ENCODE measurements around the gene ATP8A2.

ATP8A2 gene

DNA sequence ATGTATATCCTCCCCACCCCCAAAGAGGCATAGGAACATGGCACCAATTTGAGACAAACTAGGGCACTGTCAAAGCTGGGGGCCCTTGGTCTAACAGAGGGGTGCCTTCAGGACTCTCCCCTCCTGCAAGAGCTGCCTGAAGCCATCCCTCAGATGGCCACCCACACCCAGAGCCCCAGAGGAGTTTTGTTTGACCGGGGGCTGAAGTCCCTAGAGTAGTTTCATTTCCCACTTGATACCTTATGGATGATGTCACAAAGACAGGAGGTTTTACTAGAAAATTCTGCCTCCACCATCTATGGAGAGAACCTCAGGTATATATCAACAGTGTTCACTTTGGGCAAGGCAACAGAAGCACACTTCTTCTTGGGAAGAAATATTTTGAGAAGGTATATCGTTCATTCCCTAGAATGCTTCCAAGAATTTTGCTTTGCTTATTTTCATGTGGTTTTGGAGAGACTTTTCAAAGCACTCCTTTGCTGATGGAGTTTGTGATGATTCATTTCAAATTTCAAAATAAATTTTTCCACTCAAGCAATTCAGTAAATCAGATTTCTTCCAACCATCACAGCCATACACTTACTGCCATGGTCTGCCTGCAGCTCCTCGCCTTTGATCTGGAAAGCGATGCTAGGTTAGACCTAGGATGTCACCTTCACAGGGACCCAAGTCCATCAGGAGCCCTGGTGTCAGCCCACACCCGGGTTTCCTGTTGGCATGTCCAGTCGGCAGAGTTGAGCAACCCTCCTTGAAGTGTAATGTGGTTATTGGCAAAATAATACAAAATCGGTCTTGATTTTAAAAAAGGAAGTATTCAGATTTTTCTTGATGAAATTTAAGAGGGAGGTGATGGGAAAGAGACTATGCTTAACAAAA is 473.0 kb downstream of the ATP8A2 start:
- no peak overlapping the region for H3K27ac ChIP-seq (ENCODE audit: low read depth in 2 of 2, low read length in 2 of 2)
- no peak overlapping the region for H3K9ac ChIP-seq (ENCODE audit: low read depth in 1 of 2, low read length in 2 of 2)
- H3K4me1 ChIP-seq (ENCODE audit: control insufficient read depth in 2 of 2, insufficient read depth in 2 of 2, low read length in 2 of 2): peaks cover 0 to 4% of the 10 kb centered on the region in 2 donors
- no peaks in the 10 kb centered on the region for H3K9me3 ChIP-seq (ENCODE audit: control insufficient read depth in 2 of 2, low read length in 2 of 2)
- H3K27me3 ChIP-seq (ENCODE audit: control insufficient read depth in 2 of 2, insufficient read depth in 2 of 2, low read length in 2 of 2): no peaks in the 10 kb centered on the region
- no peaks in the 10 kb centered on the region for H3K36me3 ChIP-seq (ENCODE audit: control insufficient read depth in 2 of 2, insufficient read depth in 2 of 2, low read length in 2 of 2)
- no peak overlapping the region for H3K4me3 ChIP-seq (ENCODE audit: low read length in 2 of 2)

GRCh38 chr13:25846222-25846984 is 474.6 kb downstream of the ATP8A2 start:
- Histone ChIP-seq H3K4me1 (ENCODE audit: control insufficient read depth in 2 of 2, insufficient read depth in 2 of 2, low read length in 2 of 2) (peaks cover 0 to 4% of the 10 kb centered on the region in 2 donors), H3K36me3 (ENCODE audit: control insufficient read depth in 2 of 2, insufficient read depth in 2 of 2, low read length in 2 of 2) (no peaks in the 10 kb centered on the region), H3K27me3 (ENCODE audit: control insufficient read depth in 2 of 2, insufficient read depth in 2 of 2, low read length in 2 of 2) (no peaks in the 10 kb centered on the region), H3K9me3 (ENCODE audit: control insufficient read depth in 2 of 2, low read length in 2 of 2) (no peaks in the 10 kb centered on the region), H3K27ac (ENCODE audit: low read depth in 2 of 2, low read length in 2 of 2) (no peak overlapping the region), H3K4me3 (ENCODE audit: low read length in 2 of 2) (no peak overlapping the region), H3K9ac (ENCODE audit: low read depth in 1 of 2, low read length in 2 of 2) (no peak overlapping the region)

DNA sequence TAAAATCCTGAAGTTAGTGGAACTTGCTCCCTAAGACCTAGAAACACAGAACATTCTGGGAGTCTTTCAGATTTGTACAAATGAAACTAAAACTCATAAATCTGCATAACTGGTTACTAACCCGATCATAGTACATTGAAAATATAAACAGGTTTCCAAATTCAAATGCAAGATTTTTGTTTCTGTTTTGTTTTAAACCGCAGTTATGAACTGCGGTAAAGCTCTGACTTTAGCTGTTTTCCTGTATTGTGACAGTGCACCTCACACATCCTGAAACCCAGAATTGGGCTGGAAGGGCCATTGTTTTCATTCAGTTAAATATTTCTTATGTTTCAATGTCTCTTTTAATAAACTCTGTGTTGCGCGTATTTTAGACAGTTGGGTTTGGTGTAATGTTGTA is 475.4 kb downstream of the ATP8A2 start:
- Histone ChIP-seq H3K36me3 (ENCODE audit: control insufficient read depth in 2 of 2, insufficient read depth in 2 of 2, low read length in 2 of 2) (no peaks in the 10 kb centered on the region), H3K27ac (ENCODE audit: low read depth in 2 of 2, low read length in 2 of 2) (no peak overlapping the region)

DNA sequence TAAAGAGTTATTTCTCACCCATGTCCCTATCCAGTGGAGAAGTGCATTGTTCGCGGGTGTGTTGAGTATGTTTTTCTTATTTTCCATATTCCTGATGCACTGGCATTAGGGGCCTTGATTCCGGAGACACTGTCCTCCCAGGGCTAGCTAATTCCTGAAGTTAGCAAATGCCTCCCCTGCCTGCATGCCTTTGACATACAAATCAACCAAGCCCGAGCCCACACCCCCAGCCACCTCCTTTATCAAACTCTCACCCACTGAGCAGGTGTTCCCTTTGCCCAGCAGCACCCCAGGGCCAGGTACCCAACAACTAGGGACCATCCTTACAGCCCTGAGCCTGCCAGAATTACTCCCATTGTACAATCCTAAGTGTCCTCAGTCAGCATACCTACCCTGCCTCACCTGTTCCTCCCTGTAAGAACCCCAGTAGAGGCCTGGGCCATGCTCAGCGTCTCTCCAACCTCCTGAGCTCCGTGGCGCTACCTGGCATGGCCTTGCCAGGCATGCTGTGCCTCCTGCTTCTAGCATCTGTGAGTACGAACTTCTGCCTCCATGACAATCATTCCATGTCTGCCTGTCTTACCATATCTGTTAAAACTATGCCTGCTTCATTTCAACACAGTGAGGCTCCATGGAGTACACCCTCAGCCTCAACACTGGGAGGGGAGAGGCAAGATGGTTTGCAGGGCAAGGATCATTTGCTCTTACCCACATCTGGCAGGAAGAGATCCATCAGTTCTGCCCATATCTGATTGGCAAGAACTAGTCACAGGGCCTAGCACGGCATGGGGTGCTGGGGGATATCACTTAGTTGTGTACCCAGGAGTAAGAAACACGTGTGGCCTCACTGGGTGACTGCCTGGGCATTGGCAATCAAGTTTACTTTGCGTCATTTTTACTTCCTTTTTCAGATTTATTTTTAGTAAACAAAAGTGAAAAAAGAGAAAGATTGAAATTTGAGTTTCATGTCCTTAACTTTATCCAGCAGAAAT is 476.2 kb downstream of the ATP8A2 start:
- Histone ChIP-seq H3K9me3 (ENCODE audit: control insufficient read depth in 2 of 2, low read length in 2 of 2) (no peaks in the 10 kb centered on the region), H3K27me3 (ENCODE audit: control insufficient read depth in 2 of 2, insufficient read depth in 2 of 2, low read length in 2 of 2) (no peaks in the 10 kb centered on the region), H3K4me3 (ENCODE audit: low read length in 2 of 2) (no peak overlapping the region), H3K4me1 (ENCODE audit: control insufficient read depth in 2 of 2, insufficient read depth in 2 of 2, low read length in 2 of 2) (peaks cover 0 to 4% of the 10 kb centered on the region in 2 donors), H3K27ac (ENCODE audit: low read depth in 2 of 2, low read length in 2 of 2) (no peak overlapping the region), H3K9ac (ENCODE audit: low read depth in 1 of 2, low read length in 2 of 2) (no peak overlapping the region), H3K36me3 (ENCODE audit: control insufficient read depth in 2 of 2, insufficient read depth in 2 of 2, low read length in 2 of 2) (no peaks in the 10 kb centered on the region)

More for the DNA sequence above, 475.4 kb downstream of the ATP8A2 start:
- Histone ChIP-seq H3K9ac (ENCODE audit: low read depth in 1 of 2, low read length in 2 of 2) (no peak overlapping the region), H3K9me3 (ENCODE audit: control insufficient read depth in 2 of 2, low read length in 2 of 2) (no peaks in the 10 kb centered on the region), H3K4me1 (ENCODE audit: control insufficient read depth in 2 of 2, insufficient read depth in 2 of 2, low read length in 2 of 2) (peaks cover 0 to 4% of the 10 kb centered on the region in 2 donors), H3K27me3 (ENCODE audit: control insufficient read depth in 2 of 2, insufficient read depth in 2 of 2, low read length in 2 of 2) (no peaks in the 10 kb centered on the region), H3K4me3 (ENCODE audit: low read length in 2 of 2) (no peak overlapping the region)

DNA sequence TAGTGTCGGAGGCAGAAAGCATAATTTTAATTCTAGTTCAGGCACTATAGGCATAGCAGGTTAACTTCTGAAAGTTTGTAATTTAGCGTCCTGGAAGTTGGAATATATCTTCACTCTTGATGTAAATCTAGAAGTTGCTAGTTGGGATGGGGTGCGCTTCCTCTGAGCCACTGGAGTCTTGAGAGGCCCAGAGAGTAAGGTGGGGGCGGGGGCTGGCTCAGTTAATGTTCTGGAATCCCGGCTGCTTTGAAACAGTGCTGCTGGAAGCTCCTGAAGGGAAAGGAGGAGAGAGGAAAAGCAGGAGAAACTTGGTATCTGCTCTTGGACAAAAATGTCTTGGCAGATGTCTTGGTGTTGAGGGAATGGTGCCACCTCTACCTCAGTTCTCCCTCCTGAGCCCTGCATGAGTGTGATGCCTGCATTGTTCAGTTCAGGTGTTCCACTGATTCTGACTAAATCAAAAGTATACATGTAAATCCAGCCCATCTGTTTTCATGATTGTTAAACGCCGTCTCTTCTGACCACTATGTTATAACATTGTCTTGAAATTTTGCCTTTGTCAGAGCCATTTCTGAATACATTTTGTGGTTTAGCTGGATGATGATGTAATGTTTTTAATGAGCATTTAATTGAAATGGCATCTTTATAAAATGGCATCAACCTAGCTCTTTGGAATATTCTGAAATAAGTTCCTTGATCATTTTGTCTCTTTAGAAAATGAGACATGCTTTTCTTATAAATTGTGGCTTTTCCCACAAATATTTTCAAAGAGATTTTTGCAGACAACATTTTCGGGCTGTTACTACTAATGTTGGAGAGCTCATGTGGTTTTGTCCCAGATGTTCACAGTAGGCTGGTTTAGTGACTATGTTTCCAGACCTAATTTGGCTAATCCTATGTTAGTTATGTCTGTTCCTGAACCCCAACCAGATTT is 477.3 kb downstream of the ATP8A2 start:
- Histone ChIP-seq H3K27ac (ENCODE audit: low read depth in 2 of 2, low read length in 2 of 2) (no peak overlapping the region), H3K4me3 (ENCODE audit: low read length in 2 of 2) (no peak overlapping the region), H3K4me1 (ENCODE audit: control insufficient read depth in 2 of 2, insufficient read depth in 2 of 2, low read length in 2 of 2) (peaks cover 0 to 4% of the 10 kb centered on the region in 2 donors), H3K9ac (ENCODE audit: low read depth in 1 of 2, low read length in 2 of 2) (no peak overlapping the region), H3K9me3 (ENCODE audit: control insufficient read depth in 2 of 2, low read length in 2 of 2) (no peaks in the 10 kb centered on the region), H3K36me3 (ENCODE audit: control insufficient read depth in 2 of 2, insufficient read depth in 2 of 2, low read length in 2 of 2) (no peaks in the 10 kb centered on the region), H3K27me3 (ENCODE audit: control insufficient read depth in 2 of 2, insufficient read depth in 2 of 2, low read length in 2 of 2) (no peaks in the 10 kb centered on the region)

- Histone ChIP-seq H3K27me3 (ENCODE audit: control insufficient read depth in 2 of 2, insufficient read depth in 2 of 2, low read length in 2 of 2) (no peaks in the 10 kb centered on the region), H3K36me3 (ENCODE audit: control insufficient read depth in 2 of 2, insufficient read depth in 2 of 2, low read length in 2 of 2) (no peaks in the 10 kb centered on the region), H3K9me3 (ENCODE audit: control insufficient read depth in 2 of 2, low read length in 2 of 2) (no peaks in the 10 kb centered on the region), H3K4me3 (ENCODE audit: low read length in 2 of 2) (no peak overlapping the region), H3K27ac (ENCODE audit: low read depth in 2 of 2, low read length in 2 of 2) (no peak overlapping the region), H3K4me1 (ENCODE audit: control insufficient read depth in 2 of 2, insufficient read depth in 2 of 2, low read length in 2 of 2) (no peaks in the 10 kb centered on the region), H3K9ac (ENCODE audit: low read depth in 1 of 2, low read length in 2 of 2) (no peak overlapping the region)
Measured at GRCh38 chr13:25857830-25858229, 486.1 kb downstream of the ATP8A2 start.

- Histone ChIP-seq H3K9me3 (ENCODE audit: control insufficient read depth in 2 of 2, low read length in 2 of 2) (no peaks in the 10 kb centered on the region), H3K9ac (ENCODE audit: low read depth in 1 of 2, low read length in 2 of 2) (no peak overlapping the region), H3K4me1 (ENCODE audit: control insufficient read depth in 2 of 2, insufficient read depth in 2 of 2, low read length in 2 of 2) (no peaks in the 10 kb centered on the region), H3K4me3 (ENCODE audit: low read length in 2 of 2) (no peak overlapping the region), H3K27me3 (ENCODE audit: control insufficient read depth in 2 of 2, insufficient read depth in 2 of 2, low read length in 2 of 2) (no peaks in the 10 kb centered on the region), H3K27ac (ENCODE audit: low read depth in 2 of 2, low read length in 2 of 2) (no peak overlapping the region), H3K36me3 (ENCODE audit: control insufficient read depth in 2 of 2, insufficient read depth in 2 of 2, low read length in 2 of 2) (no peaks in the 10 kb centered on the region)
Measured at GRCh38 chr13:25859528-25859927, 487.8 kb downstream of the ATP8A2 start.

- Histone ChIP-seq H3K27ac (ENCODE audit: low read depth in 2 of 2, low read length in 2 of 2) (no peak overlapping the region), H3K4me1 (ENCODE audit: control insufficient read depth in 2 of 2, insufficient read depth in 2 of 2, low read length in 2 of 2) (no peaks in the 10 kb centered on the region)
Measured at GRCh38 chr13:25860265-25860664, 488.5 kb downstream of the ATP8A2 start.

GRCh38 chr13:25860862-25861261 is 489.1 kb downstream of the ATP8A2 start:
- H3K27me3 ChIP-seq (ENCODE audit: control insufficient read depth in 2 of 2, insufficient read depth in 2 of 2, low read length in 2 of 2): no peaks in the 10 kb centered on the region
- no peak overlapping the region for H3K9ac ChIP-seq (ENCODE audit: low read depth in 1 of 2, low read length in 2 of 2)
- no peaks in the 10 kb centered on the region for H3K36me3 ChIP-seq (ENCODE audit: control insufficient read depth in 2 of 2, insufficient read depth in 2 of 2, low read length in 2 of 2)
- no peaks in the 10 kb centered on the region for H3K9me3 ChIP-seq (ENCODE audit: control insufficient read depth in 2 of 2, low read length in 2 of 2)
- no peaks in the 10 kb centered on the region for H3K4me1 ChIP-seq (ENCODE audit: control insufficient read depth in 2 of 2, insufficient read depth in 2 of 2, low read length in 2 of 2)
- no peak overlapping the region for H3K4me3 ChIP-seq (ENCODE audit: low read length in 2 of 2)
- no peak overlapping the region for H3K27ac ChIP-seq (ENCODE audit: low read depth in 2 of 2, low read length in 2 of 2)

More at GRCh38 chr13:25860265-25860664, 488.5 kb downstream of the ATP8A2 start:
- Histone ChIP-seq H3K36me3 (ENCODE audit: control insufficient read depth in 2 of 2, insufficient read depth in 2 of 2, low read length in 2 of 2) (no peaks in the 10 kb centered on the region), H3K9me3 (ENCODE audit: control insufficient read depth in 2 of 2, low read length in 2 of 2) (no peaks in the 10 kb centered on the region), H3K4me3 (ENCODE audit: low read length in 2 of 2) (no peak overlapping the region), H3K9ac (ENCODE audit: low read depth in 1 of 2, low read length in 2 of 2) (no peak overlapping the region), H3K27me3 (ENCODE audit: control insufficient read depth in 2 of 2, insufficient read depth in 2 of 2, low read length in 2 of 2) (no peaks in the 10 kb centered on the region)

All from mucosa of rectum (tissue), 2 donors.